HT-29 (cell line): ENCODE results near the gene WDR47. TPM values are rescaled to one million over a fixed set of nuclear protein-coding genes. Genes with fewer than 3 reads are reported as not detected.
"Not testable (repeated sequence)": the region's sequence is repeated elsewhere in the genome, so short reads cannot be mapped to it uniquely, and the experiment has no call there.

Experiments
- DNase-seq: peaks from one replicate; pipeline ENCODE4 v3.0.0-alpha.2; 2015; ENCODE audit warnings: low spot score
- small RNA-seq: library from RNA; depleted of rRNA; stranded (forward); fragments of <200 nt; gene quantifications from one replicate; pipeline ENCODE3, GENCODE V24; 2014
- total RNA-seq: library from RNA; depleted of rRNA; stranded (reverse); fragments of >200 nt; shearing (Covaris generic); gene quantifications from 2 replicates; pipeline ENCODE4 v1.2.3, GENCODE V29; 2014; rRNA removed

WDR47 gene
- total RNA-seq, 1 experiment from 2014 or later, result 2.4 TPM

DNA sequence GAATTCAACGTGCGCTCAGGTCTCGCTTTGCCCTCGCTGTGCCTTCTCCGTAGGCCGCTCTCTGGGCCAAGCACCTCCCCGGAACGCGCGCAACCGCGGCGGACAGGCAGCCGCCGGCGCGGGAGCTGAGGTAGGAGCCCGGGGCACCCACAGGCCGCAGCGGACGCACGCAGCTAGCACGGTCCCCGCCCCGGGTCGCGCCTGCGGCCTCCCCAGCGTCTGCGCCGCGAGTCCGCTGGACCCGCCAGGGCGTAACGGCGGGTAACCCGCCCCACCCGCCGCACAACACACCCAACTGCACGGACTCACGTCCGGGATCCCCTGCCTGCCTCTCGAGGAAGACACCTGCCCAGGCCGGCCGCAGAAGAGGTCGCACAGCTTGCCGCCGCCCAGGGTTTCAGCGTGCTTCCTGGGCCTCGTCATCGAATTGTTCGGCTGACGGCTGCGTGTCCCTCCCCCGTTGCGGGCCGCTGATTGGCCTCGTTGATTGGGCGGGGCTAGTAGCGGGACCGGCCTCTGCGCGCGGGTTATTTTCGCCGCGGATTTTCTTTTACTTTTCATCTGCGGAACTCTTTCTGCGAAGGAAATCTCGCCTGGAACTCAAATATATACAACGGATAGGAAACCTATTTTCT, 78.7 kb downstream of the WDR47 start, which contains the start of gene CLCC1:
TSS of gene CLCC1 (minus strand) at position 433 of the 635 bp plus-strand sequence. CDS start 13,047 bp downstream, outside the sequence.
- DNase-seq, result peak; percentile 94

DNA sequence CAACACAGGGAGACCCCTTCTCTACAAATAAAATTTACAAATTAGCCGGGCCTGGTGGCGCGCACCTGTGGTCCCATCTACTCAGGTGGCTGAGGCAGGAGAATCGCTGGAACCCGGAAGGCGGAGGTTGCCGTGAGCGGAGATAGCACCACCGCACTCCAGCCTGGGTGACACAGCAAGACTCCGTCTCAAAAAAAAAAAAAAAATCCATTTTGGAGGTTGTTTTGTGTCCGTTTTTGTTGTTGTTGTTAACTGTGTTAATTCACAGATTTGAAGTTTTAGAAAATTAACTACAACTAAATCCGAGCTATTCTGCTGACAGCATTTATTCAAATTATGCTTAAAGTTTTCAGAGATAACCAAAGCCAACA, 79.2 kb downstream of the WDR47 start:
- peak; percentile 63 for DNase-seq

DNA sequence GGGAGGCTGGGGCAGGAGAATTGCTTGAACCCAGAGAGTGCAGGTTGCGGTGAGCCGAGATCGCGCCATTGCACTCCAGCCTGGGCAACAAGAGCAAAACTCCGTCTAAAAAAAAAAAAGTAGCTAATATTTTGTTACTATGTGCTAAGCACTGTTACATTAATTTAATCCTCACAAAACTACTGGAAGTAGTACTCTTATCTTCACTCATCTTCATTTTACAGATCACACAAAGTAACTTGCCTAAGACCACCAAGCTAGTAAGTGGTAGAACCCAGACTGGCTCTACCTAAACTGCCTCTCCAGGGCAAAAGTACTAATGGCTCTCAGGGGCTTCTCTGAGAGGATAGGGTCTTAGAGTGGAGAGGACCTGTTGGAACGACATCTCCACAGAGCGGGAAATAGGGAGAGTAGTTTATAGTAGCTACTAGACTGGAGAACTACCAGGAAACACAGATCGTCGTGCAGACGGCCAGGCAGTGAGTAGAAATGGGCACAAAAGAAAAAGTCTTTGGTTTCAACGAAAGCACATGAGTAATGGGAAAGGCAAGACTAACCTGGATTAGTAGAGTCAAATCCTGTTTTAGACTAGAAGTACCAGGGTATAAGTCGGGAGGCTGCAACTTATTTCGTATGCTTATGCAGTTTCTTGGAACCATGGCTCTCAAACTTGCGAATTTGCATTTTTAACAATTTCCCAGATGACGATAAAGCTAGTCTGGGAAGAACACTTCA, 80.0 kb downstream of the WDR47 start:
- DNase-seq, result peak; percentile 35

DNA sequence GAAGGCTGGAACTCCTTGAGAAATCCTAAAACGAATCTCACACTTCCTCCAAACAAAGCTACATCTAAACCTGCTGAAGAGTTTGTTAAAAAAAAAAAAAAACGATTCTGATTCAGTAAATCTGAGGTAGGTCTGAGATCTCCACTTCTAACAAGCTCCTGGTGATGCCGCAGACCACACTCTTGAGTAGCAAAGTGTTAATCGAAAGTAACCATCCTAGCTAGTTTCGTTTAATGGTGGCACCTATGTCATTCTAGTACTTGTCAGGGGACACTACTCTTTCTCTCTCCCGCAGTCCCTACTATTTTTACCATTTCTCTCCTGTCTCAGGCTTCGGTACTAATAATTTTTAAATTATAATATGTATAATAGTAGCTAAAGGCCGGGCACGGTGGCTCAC, 80.7 kb downstream of the WDR47 start:
- DNase-seq, result no peak

DNA sequence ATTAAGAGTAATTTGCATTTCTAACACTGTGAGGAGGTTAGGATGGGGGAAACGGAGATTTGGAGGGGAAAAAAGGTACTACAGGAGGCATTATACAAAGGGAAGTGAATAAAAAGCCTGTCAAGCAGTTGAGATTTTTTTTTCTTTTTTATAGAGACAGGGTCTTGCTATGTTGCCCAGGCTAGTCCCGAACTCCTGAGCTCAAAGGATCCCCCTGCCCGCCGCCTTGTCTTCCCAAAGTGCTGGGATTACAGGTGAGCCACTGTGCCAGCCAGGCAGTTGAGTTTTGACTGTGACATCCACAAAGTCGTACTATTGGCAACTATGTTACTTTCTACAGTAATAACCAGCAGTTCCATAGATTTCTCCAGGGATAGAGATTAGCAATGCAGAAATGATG, 81.2 kb downstream of the WDR47 start:
- DNase-seq, result no peak

DNA sequence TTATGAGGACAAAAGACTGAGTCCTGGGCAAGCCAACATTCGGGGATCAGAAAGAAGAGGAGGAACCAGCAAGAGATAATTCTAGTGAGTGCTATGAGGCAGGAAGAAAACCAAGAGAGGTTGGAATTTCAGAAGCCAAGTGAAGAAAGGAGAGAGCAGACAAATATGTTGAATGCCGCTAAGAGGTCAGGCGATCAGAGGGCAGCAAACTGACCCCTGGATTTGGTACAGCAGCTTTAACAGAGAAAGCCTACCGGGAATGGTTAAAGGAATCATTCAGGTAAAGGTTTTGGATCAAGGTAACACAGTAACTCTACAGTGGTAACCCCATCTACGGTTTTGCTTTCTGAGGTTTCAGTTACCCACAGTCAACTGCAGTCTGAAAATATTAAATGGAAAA, 84.0 kb downstream of the WDR47 start:
- DNase-seq, result no peak

DNA sequence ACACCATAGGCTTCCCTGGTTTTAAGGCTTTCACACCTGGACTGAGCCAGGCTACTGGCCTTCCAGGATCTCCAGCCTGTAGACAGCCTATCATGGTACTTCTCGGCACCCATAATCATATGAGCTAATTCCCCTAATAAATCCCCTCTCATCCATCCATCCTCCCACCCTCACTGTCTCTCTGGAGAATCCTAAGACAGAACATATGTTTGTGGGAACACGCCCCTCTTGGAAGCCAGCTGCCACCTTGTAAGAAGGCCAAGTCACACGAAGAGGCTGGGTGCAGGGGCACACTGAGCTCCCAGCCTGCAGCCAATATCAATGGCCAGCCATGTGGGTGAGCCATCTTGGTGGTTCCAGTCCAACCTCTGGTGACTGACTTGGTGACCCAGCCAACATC, 86.0 kb downstream of the WDR47 start:
- no peak for DNase-seq

DNA sequence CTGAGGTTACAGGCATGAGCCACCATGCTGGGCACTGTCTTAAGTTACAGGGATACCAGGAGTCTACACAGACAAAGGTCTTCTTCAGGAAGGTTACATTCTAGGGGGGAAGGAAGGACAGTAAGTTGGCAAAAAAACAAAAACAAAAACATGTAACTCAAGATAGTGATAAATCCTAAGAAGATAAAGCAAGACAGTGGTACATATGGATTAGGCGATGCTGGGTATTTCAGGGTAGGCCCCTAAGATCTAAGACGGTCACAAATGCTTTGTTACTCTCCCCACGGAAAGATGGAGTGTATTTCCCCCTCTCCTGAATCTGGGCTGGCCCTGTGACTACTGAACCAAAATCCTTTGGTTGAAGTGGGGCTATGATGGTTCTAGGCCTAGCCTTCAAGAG, 86.8 kb downstream of the WDR47 start:
- no peak for DNase-seq

DNA sequence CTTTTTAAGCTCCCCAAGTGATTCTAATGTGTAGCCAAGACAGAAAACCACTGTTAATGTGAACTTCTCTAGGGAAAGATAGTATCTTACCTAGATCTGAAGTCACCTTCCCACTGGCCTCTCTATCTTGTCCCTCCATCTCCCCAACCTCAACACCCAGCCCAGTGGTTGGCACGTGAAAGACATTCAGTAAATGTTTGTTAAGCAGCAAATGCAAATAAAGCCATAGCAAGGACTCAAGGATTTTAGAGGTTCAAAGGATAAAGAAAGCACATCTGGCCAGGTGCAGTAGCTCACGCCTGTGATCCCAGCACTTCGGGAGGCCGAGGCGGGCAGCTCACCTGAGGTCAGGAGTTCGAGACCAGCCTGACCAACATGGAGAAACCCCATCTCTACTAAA, 88.5 kb downstream of the WDR47 start:
- no peak for DNase-seq

DNA sequence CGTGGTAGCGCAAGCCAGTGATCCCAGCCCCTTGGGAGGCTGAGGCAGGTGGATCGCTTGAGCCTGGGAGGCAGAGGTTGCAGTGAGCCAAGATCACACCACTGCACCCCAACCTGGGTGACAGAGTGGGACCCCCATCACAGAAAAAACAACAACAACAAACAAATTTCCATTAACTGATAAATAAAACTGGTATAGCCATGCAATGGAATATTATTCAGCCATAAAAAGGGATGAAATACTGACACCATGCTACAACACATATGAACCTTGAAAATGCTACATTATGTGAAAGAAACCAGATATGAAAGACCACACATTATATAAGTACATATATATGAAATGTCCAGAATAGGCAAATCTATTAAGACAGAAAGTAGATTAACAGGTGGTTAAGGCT, 90.7 kb downstream of the WDR47 start:
- DNase-seq, result no peak

DNA sequence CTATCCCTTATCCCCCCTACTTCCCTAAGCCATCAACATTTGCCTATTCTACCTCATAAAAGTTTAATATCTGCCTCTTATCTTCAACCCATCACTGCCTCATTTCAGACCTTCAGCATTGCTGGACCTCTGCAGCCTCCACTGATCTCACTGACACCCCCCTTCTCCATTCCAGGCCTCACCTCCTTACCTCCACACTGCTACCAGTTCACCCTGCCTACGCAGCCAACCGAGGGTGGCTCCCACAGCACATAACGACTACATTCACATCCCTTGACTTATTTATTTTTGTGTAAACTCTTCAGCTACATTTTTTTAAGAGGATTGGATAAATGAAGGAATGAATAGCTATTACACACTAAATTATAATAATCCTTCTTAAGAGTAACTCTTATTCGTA, 92.9 kb downstream of the WDR47 start:
- no peak for DNase-seq

DNA sequence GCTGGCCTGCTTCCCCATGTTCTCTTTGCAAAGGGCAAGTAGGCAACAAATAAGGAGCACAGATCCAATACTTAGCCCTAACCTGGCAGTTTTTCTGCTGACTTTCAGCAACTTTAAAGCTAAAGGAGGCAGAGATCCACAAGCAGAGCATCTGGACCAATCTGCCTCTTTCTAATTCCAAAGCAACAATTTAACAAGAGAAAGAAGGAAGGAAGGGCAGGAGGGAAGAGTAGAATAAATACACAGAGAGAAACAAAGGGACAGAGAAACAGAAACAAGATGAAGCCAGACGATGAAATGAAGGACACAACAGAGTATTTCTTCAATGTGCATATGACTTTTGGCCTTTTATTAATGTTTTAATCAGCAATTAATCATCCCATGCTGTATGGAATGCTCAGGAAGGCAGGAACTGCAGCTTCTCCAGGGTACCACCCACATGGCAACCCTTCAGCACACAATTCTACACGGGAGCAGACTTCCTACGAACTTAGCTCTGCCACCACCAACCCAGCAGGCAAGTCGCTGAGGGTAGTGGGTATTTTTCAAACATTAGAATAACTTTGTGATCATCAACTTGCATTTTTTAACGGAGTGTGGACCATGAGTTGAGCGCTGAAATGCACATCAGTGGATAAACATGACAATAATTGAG, 93.9 kb downstream of the WDR47 start:
- DNase-seq, result no peak

DNA sequence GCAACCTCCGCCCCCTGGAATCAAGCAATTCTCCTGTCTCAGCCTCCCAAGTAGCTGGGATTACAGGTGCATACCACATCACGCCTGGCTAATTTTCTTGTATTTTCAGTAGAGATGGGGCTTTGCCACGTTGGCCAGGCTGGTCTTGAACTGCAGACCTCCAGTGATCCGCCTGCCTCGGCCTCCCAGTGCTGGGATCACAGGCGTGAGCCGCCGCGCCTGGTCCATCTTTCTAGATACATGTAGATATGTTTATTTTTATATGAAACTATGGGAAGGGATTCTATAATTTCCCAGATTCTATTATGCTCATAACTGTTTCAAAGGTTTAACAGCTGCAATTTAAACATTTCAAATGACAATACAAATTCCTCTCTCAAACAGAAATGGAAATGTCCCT, 105.7 kb downstream of the WDR47 start:
- DNase-seq, result no peak

DNA sequence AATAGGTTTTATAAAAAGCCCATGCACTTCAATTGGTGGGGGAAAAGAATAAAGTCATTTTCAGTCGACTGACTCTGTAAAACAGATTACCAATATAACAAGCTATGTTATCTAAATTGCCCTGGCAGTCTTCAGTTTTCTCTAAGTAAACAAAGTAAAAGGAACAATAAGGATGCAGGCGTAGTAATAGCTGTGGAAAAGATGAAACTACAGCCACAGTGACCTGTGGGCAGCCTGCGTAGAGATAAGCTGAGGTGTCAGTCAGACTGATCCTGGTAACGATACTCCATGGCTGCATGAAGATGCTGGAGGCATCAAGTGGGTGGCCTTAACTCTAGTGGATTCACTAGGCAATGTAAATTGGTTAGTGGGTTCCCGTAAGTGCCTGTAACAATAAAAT, 108.0 kb downstream of the WDR47 start:
- DNase-seq, result no peak

DNA sequence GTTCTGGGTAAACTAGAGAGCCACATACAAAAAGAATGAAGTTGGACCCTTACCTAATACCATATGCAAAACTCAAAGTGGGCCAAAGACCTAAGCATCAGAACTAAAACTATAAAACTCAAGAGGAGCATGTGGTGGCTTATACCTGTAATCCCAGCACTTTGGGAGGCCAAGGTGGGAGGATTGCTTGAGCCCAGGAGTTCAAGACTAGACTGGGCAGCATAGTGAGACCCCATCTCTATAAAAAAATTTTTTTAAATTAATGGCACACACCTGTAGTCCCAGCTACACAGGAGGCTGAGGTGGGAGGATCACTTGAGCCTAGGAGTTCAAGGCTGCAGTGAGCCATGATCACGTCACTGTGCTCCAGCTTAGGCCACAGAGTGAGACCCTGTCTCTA, 114.3 kb downstream of the WDR47 start:
- DNase-seq, result not testable (repeated sequence)

DNA sequence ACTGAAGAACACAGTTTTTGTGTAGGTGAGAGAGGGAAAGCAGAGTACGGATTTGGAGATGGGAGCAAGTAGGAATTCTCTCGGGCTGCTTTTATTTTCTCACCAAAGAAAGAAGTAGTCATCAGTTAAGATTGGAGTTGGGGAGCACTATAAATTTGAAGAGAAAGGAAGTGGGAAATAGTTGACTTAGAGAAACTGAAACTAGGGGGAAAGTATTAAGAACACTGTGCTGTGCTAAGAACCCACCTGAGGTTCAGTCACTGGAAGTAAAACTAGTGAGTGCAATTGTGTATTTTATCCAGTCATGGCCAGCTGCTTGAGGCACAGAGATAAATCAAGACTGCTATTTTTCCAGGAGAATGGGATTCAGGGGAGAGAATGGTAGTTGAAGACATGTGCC, 116.0 kb downstream of the WDR47 start:
- no peak for DNase-seq

Small RNAs within 50 kb of the gene (small RNA-seq; reads per million reads assigned to genes)
- gene BX679664.1 (not detected), gene BX679664.2 (not detected)

Other genes starting within 250 kb of the WDR47 start
- 0.64 TPM in 1 of 2 replicates, not detected in the other for gene AKNAD1, start 185.0 kb downstream of the WDR47 start, total RNA-seq
- 47.5 and 49.7 TPM in 2 replicates for gene GPSM2, start 165.1 kb downstream of the WDR47 start, total RNA-seq
- gene CLCC1, start 78.6 kb downstream of the WDR47 start, total RNA-seq, result 11.0 and 18.5 TPM in 2 replicates
- gene TAF13, start 33.9 kb upstream of the WDR47 start, total RNA-seq, result 10.5 and 15.2 TPM in 2 replicates
- 9.8 and 16.4 TPM in 2 replicates for gene TMEM167B, start 48.7 kb upstream of the WDR47 start, total RNA-seq
- gene ELAPOR1, start 72.0 kb upstream of the WDR47 start, total RNA-seq, result 0.44 and 0.71 TPM in 2 replicates
- 109 and 125 TPM in 2 replicates for gene SARS1, start 171.8 kb upstream of the WDR47 start, total RNA-seq
- gene CELSR2, start 207.4 kb upstream of the WDR47 start, total RNA-seq, result 1.1 and 1.4 TPM in 2 replicates
- gene PSRC1, start 241.0 kb upstream of the WDR47 start, total RNA-seq, result 54.6 and 61.1 TPM in 2 replicates